ENCODE results near the gene IFRD2. TPM values are rescaled to one million over a fixed set of nuclear protein-coding genes. Genes with fewer than 3 reads are reported as not detected.

The IFRD2 gene, protein sequence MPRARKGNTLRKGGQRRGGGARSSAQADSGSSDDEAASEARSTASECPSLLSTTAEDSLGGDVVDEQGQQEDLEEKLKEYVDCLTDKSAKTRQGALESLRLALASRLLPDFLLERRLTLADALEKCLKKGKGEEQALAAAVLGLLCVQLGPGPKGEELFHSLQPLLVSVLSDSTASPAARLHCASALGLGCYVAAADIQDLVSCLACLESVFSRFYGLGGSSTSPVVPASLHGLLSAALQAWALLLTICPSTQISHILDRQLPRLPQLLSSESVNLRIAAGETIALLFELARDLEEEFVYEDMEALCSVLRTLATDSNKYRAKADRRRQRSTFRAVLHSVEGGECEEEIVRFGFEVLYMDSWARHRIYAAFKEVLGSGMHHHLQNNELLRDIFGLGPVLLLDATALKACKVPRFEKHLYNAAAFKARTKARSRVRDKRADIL
- total RNA-seq (10 to 100 TPM; 55.3 to 60.9 TPM), polyA plus RNA-seq (ENCODE audit: insufficient read depth, low read depth, low replicate concordance) (42.3 TPM)
- long read RNA-seq, donor 1, transcript IFRD2-202 (12 exons, 2,109 nt): major isoform, 14 of 26 reads
- long read RNA-seq, donor 1, partial matches to known transcripts: 10 of 26 reads
- long read RNA-seq, donor 1, other reads (novel, unspliced or antisense): 0 of 26 reads
- long read RNA-seq, donor 2, transcript IFRD2-202 (12 exons, 2,109 nt): major isoform, 5 of 15 reads
- long read RNA-seq, donor 2, partial matches to known transcripts: 7 of 15 reads
- long read RNA-seq, donor 2, other reads (novel, unspliced or antisense): 0 of 15 reads

DNA sequence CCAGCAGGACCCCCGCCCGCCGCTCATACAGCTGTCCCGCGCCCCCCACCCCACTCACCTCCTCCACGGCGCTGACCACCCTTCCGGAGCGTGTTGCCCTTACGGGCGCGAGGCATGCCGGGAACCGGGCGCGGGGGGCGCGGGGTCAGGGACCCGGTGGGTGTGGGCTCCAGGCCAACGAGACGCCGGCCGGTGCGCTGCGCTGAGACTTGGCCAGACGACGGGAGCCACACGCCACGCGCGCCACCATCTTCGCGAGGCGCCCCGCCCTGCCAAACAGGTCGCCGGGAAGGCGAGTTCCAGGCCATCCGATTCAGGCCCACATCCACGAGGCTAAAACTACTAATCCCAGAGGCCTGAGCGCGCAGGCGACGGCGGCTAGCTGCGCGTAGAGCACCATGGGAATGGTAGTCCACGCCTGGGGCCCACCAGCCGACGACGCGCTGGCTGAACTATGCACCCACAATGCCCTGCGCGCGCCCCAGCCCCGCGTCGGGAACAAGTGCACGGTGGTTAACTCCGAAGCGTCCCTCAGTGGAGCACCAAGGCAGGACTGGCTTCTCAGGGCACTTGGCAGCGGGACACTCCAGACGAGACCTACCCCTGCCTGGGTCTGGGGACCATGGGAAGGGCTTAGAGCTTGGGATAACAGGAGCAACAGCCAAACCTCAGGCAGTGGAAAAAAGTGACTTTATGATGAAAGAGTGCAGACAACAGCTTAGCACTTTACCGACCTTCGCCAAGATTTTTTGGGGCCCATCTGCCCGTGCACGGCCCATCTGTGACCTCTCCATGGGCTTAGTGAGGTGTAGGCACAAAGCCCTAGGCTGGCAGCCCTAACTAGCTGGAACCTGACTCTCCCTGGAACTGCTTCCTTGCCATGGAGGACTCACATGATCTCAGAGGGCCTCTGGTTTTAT is at the start of gene IFRD2:
IFRD2 (minus strand) TSS at position 271 of the 920 bp plus-strand sequence; CDS start at position 116, 155 bp downstream.
- no peaks in the 10 kb centered on the region for H3K36me3 ChIP-seq (ENCODE audit: low read depth, missing control alignments)
- TF ChIP-seq, protein P1, sequence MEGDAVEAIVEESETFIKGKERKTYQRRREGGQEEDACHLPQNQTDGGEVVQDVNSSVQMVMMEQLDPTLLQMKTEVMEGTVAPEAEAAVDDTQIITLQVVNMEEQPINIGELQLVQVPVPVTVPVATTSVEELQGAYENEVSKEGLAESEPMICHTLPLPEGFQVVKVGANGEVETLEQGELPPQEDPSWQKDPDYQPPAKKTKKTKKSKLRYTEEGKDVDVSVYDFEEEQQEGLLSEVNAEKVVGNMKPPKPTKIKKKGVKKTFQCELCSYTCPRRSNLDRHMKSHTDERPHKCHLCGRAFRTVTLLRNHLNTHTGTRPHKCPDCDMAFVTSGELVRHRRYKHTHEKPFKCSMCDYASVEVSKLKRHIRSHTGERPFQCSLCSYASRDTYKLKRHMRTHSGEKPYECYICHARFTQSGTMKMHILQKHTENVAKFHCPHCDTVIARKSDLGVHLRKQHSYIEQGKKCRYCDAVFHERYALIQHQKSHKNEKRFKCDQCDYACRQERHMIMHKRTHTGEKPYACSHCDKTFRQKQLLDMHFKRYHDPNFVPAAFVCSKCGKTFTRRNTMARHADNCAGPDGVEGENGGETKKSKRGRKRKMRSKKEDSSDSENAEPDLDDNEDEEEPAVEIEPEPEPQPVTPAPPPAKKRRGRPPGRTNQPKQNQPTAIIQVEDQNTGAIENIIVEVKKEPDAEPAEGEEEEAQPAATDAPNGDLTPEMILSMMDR (IDR thresholded peaks at IDR 0.05): no peak
- no peak for TF ChIP-seq POLR2A (IDR thresholded peaks at IDR 0.05)
- no peaks in the 10 kb centered on the region for H3K27me3 ChIP-seq
- no peaks in the 10 kb centered on the region for H3K9me3 ChIP-seq
- H3K4me3 ChIP-seq: peak within 1 kb of the TSS; percentile 77 to 91
- WGBS, 2 donors: 1 to 6% methylated on average over 9 to 49 of the region's 67 CpGs
- peak within 1 kb of the TSS; percentile 47 to 80 for H3K27ac ChIP-seq
- intact Hi-C loops (cut with DNase I; ENCODE audit: low total_unique reads): no loop called here
- peak; percentile 99 for DNase-seq
- peaks cover 20% of the 10 kb centered on the region for H3K4me1 ChIP-seq

DNA sequence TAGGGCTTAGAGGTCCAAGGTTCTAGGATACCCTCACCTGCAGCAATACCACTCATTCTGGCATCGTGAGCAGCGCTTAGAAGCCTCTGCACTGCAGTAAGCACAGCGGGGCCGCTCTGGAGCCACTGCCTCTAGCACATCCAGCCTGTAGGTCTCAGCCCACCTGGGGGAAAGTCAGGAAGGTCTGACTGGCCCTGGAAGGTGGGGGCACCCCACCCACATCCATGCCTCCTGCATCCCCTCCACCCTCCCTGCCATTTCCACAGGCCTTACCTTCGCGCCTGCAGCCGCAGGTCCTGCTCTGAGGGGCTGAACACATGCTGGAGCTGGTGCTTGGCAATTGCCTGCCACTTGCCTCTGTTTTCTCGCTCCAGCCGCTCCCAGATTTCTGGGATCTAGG is 49.3 kb upstream of the IFRD2 start:
- peaks cover 23% of the 10 kb centered on the region for H3K4me1 ChIP-seq
- no peaks in the 10 kb centered on the region for H3K27me3 ChIP-seq
- DNase-seq: no peak
- WGBS, 2 donors: 91 to 95% methylated on average over 9 of the region's 9 CpGs
- H3K9me3 ChIP-seq: no peaks in the 10 kb centered on the region
- H3K36me3 ChIP-seq (ENCODE audit: low read depth, missing control alignments): no peaks in the 10 kb centered on the region
- intact Hi-C loops (cut with DNase I; ENCODE audit: low total_unique reads): no loop called here
- no peak for TF ChIP-seq POLR2A (IDR thresholded peaks at IDR 0.05)
- TF ChIP-seq, protein P1 (IDR thresholded peaks at IDR 0.05): no peak
- no peak overlapping the region for H3K27ac ChIP-seq
- no peak overlapping the region for H3K4me3 ChIP-seq

DNA sequence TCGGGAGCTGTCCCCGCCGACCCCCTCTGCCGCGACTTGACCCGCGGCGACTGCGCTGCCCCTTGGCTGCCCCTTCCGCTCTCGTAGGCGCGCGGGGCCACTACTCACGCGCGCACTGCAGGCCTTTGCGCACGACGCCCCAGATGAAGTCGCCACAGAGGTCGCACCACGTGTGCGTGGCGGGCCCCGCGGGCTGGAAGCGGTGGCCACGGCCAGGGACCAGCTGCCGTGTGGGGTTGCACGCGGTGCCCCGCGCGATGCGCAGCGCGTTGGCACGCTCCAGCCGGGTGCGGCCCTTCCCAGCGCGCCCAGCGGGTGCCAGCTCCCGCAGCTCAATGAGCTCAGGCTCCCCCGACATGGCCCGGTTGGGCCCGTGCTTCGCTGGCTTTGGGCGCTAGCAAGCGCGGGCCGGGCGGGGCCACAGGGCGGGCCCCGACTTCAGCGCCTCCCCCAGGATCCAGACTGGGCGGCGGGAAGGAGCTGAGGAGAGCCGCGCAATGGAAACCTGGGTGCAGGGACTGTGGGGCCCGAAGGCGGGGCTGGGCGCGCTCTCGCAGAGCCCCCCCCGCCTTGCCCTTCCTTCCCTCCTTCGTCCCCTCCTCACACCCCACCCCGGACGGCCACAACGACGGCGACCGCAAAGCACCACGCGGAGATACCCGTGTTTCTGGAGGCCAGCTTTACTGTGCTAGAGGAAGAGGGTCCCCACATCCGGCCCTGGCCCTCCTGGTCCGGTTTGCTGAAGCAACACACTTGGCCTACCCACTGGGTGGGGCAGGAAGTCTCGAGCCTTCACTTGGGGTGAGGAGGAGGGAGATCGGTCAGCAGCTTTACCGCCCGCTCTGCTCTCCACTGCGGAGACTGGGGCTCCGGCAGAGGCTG is 48.5 kb upstream of the IFRD2 start, which contains the start of gene RASSF1:
RASSF1 (minus strand) TSS at position 389 of the 882 bp plus-strand sequence; CDS start at position 358, 31 bp downstream.
- Histone ChIP-seq H3K36me3 (ENCODE audit: low read depth, missing control alignments) (no peaks in the 10 kb centered on the region), H3K4me3 (peak within 1 kb of the TSS; percentile 47 to 53), H3K4me1 (peaks cover 31% of the 10 kb centered on the region), H3K9me3 (no peaks in the 10 kb centered on the region), H3K27ac (peak within 1 kb of the TSS; percentile 22 to 78), H3K27me3 (no peaks in the 10 kb centered on the region)
- WGBS, 2 donors: 0 to 20% methylated on average over 5 to 66 of the region's 85 CpGs
- intact Hi-C loops (cut with DNase I; ENCODE audit: low total_unique reads): no loop called here
- TF ChIP-seq POLR2A (IDR thresholded peaks at IDR 0.05): no peak
- TF ChIP-seq, protein P1 (IDR thresholded peaks at IDR 0.05): no peak
- DNase-seq: peak; percentile 63

DNA sequence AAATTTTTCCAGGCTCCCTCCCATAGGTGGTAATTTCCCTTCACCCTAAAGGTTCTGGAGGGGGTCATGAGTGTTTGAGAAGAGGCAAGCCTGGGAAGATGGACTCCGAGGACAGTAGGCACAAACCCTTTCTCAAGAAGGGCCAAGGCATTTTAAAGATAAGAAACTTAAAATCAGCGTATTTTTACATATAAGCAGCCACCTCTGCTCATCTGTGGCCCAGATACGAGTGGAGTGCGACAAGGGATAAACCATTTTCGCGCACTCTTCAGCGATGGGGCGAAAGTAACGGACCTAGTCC is 47.9 kb upstream of the IFRD2 start:
- H3K4me1 ChIP-seq: peaks cover 32% of the 10 kb centered on the region
- intact Hi-C loops (cut with DNase I; ENCODE audit: low total_unique reads): no loop called here
- DNase-seq: no peak
- TF ChIP-seq, protein P1 (IDR thresholded peaks at IDR 0.05): no peak
- TF ChIP-seq POLR2A (IDR thresholded peaks at IDR 0.05): no peak
- H3K36me3 ChIP-seq (ENCODE audit: low read depth, missing control alignments): no peaks in the 10 kb centered on the region
- H3K27ac ChIP-seq: peak overlapping the region; percentile 22 to 78
- no peaks in the 10 kb centered on the region for H3K9me3 ChIP-seq
- H3K27me3 ChIP-seq: no peaks in the 10 kb centered on the region
- H3K4me3 ChIP-seq: peak overlapping the region; percentile 47 to 53
- 24 to 44% methylated on average over 6 to 9 of the region's 9 CpGs for WGBS, 2 donors

Data from testis (tissue), 5 donors.